SK-N-SH treated with all-trans-retinoic acid at 6 μM for 48 hours (cell line): ENCODE data around the gene PCLO.

Experiments
- CSDC2 ChIP-seq: fragments of 250-450 bp; sonication (Bioruptor Pico); IDR thresholded peaks from 2 replicates; pipeline ENCODE4 v1.5.0; 2020; ENCODE audit warnings: mild to moderate bottlenecking, moderate library complexity
- ESRRG ChIP-seq: fragments of 250-450 bp; sonication (Bioruptor Pico); IDR thresholded peaks from 2 replicates; pipeline ENCODE4 v1.6.1; 2021; ENCODE audit warnings: mild to moderate bottlenecking
- PATZ1 ChIP-seq: fragments of 250-450 bp; sonication (Bioruptor Pico); IDR thresholded peaks from 2 replicates; pipeline ENCODE4 v1.8.0; 2020; ENCODE audit warnings: mild to moderate bottlenecking, moderate library complexity, borderline replicate concordance
- ZFP30 ChIP-seq: fragments of 450-650 bp; formaldehyde crosslinking; IDR thresholded peaks from 2 replicates; pipeline ENCODE4 v1.5.0; 2022; ENCODE audit warnings: mild to moderate bottlenecking, moderate library complexity
- ZNF70 ChIP-seq: fragments of 450-650 bp; formaldehyde crosslinking; IDR thresholded peaks from 2 replicates; pipeline ENCODE4 v1.5.0; 2020; ENCODE audit warnings: mild to moderate bottlenecking, moderate library complexity

GRCh38 chr7:83036130-83036529, 126.6 kb downstream of the PCLO start:
- no peak for TF ChIP-seq PATZ1
- TF ChIP-seq ZNF70 (CRISPR knock-in tag), result no peak
- no peak for TF ChIP-seq CSDC2 (CRISPR knock-in tag)
- TF ChIP-seq ESRRG (CRISPR knock-in tag), result no peak
- TF ChIP-seq ZFP30 (CRISPR knock-in tag), result no peak
